WTC11 (cell line): ENCODE data around the gene GNB2.

Experiments
- ATF2 ChIP-seq: sonication (generic); formaldehyde crosslinking; IDR thresholded peaks from 2 replicates; pipeline ENCODE4 v1.8.1; 2022; ENCODE audit warnings: low read depth, missing genetic modification reagents, borderline replicate concordance
- CTCF ChIP-seq: fragments of 200-600 bp; IDR thresholded peaks from 2 replicates; pipeline ENCODE4 v1.8.0; 2022; ENCODE audit warnings: antibody characterized with exemption
- FOXJ3 ChIP-seq: sonication (generic); formaldehyde crosslinking; IDR thresholded peaks from 2 replicates; pipeline ENCODE4 v1.9.0; 2021; ENCODE audit warnings: missing genetic modification reagents, mild to moderate bottlenecking, borderline replicate concordance
- JAZF1 ChIP-seq: fragments of 250-450 bp; sonication (Bioruptor Pico); IDR thresholded peaks from 2 replicates; pipeline ENCODE4 v1.9.0; 2021; ENCODE audit warnings: moderate library complexity, mild to moderate bottlenecking, inconsistent platforms
- MAX ChIP-seq: sonication (generic); formaldehyde crosslinking; IDR thresholded peaks from 2 replicates; pipeline ENCODE4 v1.8.0; 2022; ENCODE audit warnings: mild to moderate bottlenecking, missing genetic modification reagents
- NFATC4 ChIP-seq: fragments of 250-450 bp; sonication (Bioruptor Pico); IDR thresholded peaks from 2 replicates; pipeline ENCODE4 v1.9.0; 2021; ENCODE audit warnings: mild to moderate bottlenecking
- NR2C2 ChIP-seq: sonication (generic); formaldehyde crosslinking; IDR thresholded peaks from 2 replicates; pipeline ENCODE4 v1.8.0; 2022; ENCODE audit warnings: mild to moderate bottlenecking, missing genetic modification reagents
- RELA ChIP-seq: sonication (generic); formaldehyde crosslinking; IDR thresholded peaks from 2 replicates; pipeline ENCODE4 v1.8.1; 2022; ENCODE audit warnings: missing genetic modification reagents, mild to moderate bottlenecking, borderline replicate concordance
- USF1 ChIP-seq: sonication (generic); formaldehyde crosslinking; IDR thresholded peaks from 2 replicates; pipeline ENCODE4 v1.8.0; 2022; ENCODE audit warnings: mild to moderate bottlenecking, missing genetic modification reagents
- ZBTB21 ChIP-seq: sonication (generic); formaldehyde crosslinking; IDR thresholded peaks from 2 replicates; pipeline ENCODE4 v1.8.1; 2023; ENCODE audit warnings: mild to moderate bottlenecking, missing genetic modification reagents, borderline replicate concordance
- ZNF512 ChIP-seq: sonication (generic); formaldehyde crosslinking; IDR thresholded peaks from 2 replicates; pipeline ENCODE4 v1.8.1; 2022; ENCODE audit warnings: missing genetic modification reagents, borderline replicate concordance
- ZNF671 ChIP-seq: fragments of 250-450 bp; sonication (Bioruptor Pico); IDR thresholded peaks from 2 replicates; pipeline ENCODE4 v1.8.0; 2021; ENCODE audit warnings: mild to moderate bottlenecking

GRCh38 chr7:100641860-100642533 lies 31.5 kb upstream of the GNB2 start:
- TF ChIP-seq CTCF: no peak
- no peak for TF ChIP-seq NFATC4 (CRISPR knock-in tag)
- TF ChIP-seq JAZF1 (CRISPR knock-in tag): no peak
- TF ChIP-seq FOXJ3 (CRISPR knock-in tag): no peak
- no peak for TF ChIP-seq ZBTB21 (CRISPR knock-in tag)
- TF ChIP-seq NR2C2 (CRISPR knock-in tag): no peak
- TF ChIP-seq ZNF671 (CRISPR knock-in tag): no peak
- TF ChIP-seq RELA: no peak
- no peak for TF ChIP-seq ZNF512 (CRISPR knock-in tag)
- TF ChIP-seq ATF2 (CRISPR knock-in tag): no peak
- TF ChIP-seq USF1 (CRISPR knock-in tag): no peak
- TF ChIP-seq MAX: no peak
